Mesenchymal stem cell (in vitro differentiated cells and primary cell): ENCODE data around the gene KLHDC7B.

Source experiments
- DNase-seq: peaks from one replicate; pipeline ENCODE4 v3.0.0-alpha.2; 2013
- H2AFZ ChIP-seq: one replicate; pipeline ENCODE4 v1.6.1; 2013; ENCODE audit warnings: low read depth, mild to moderate bottlenecking, control low read depth, inconsistent platforms, low read length, moderate library complexity
- H2AK5ac ChIP-seq: 2 replicates; pipeline ENCODE4 v1.6.1; 2013; ENCODE audit warnings: low read length, moderate library complexity, mild to moderate bottlenecking, inconsistent platforms; ENCODE audit not compliant: severe bottlenecking
- H2BK120ac ChIP-seq: one replicate; pipeline ENCODE4 v1.6.1; 2013; ENCODE audit warnings: low read depth, mild to moderate bottlenecking, inconsistent platforms, low read length, moderate library complexity
- H2BK12ac ChIP-seq, 2 experiments: one replicate each; pipeline ENCODE4 v1.6.1; 2013; ENCODE audit warnings: inconsistent platforms in 2 of 2, low read length in 2 of 2, mild to moderate bottlenecking in 2 of 2, moderate library complexity in 2 of 2, control low read depth in 1 of 2
- H2BK15ac ChIP-seq: one replicate; pipeline ENCODE4 v1.6.1; 2013; ENCODE audit warnings: mild to moderate bottlenecking, low read depth, inconsistent platforms; ENCODE audit not compliant: poor library complexity, severe bottlenecking
- H2BK5ac ChIP-seq: 2 replicates; pipeline ENCODE4 v1.6.1; 2013; ENCODE audit warnings: low read depth, mild to moderate bottlenecking, low read length, control low read depth, inconsistent platforms; ENCODE audit not compliant: poor library complexity, severe bottlenecking
- H3K14ac ChIP-seq, 2 experiments: one replicate each; pipeline ENCODE4 v1.6.1; 2013; ENCODE audit warnings: inconsistent platforms in 2 of 2, low read length in 2 of 2, control low read depth in 1 of 2, mild to moderate bottlenecking in 1 of 2, moderate library complexity in 1 of 2
- H3K18ac ChIP-seq, 2 experiments: one replicate each; pipeline ENCODE4 v1.6.1; 2013; ENCODE audit warnings: inconsistent platforms in 2 of 2, low read length in 2 of 2, control low read depth in 1 of 2, low read depth in 1 of 2, mild to moderate bottlenecking in 1 of 2
- H3K23ac ChIP-seq, 2 experiments: one replicate each; pipeline ENCODE4 v1.6.1; 2013; ENCODE audit warnings: inconsistent platforms in 2 of 2, low read length in 2 of 2, mild to moderate bottlenecking in 2 of 2, moderate library complexity in 2 of 2, control low read depth in 1 of 2
- H3K27ac ChIP-seq: 2 replicates; pipeline ENCODE4 v1.5.1; 2013; ENCODE audit warnings: mild to moderate bottlenecking, moderate library complexity, low read length, control low read depth, inconsistent platforms; ENCODE audit not compliant: poor library complexity, severe bottlenecking
- H3K27me3 ChIP-seq, 2 experiments: 2 replicates each; pipeline versions ENCODE4 v1.6.1 to v1.7.0; 2013; ENCODE audit warnings: low read length in 2 of 2, mild to moderate bottlenecking in 2 of 2, moderate library complexity in 2 of 2, control low read depth in 1 of 2, inconsistent platforms in 1 of 2; ENCODE audit not compliant: control insufficient read depth in 1 of 2, insufficient read depth in 1 of 2
- H3K36me3 ChIP-seq, 2 experiments: 2 replicates each; pipeline versions ENCODE4 v1.6.1 to v1.7.0; 2013; ENCODE audit warnings: low read length in 2 of 2, control low read depth in 1 of 2, inconsistent platforms in 1 of 2, low read depth in 1 of 2, mild to moderate bottlenecking in 1 of 2; ENCODE audit not compliant: insufficient read depth in 2 of 2, control insufficient read depth in 1 of 2
- H3K4ac ChIP-seq, 2 experiments: one replicate each; pipeline ENCODE4 v1.6.1; 2013; ENCODE audit warnings: inconsistent platforms in 2 of 2, low read length in 2 of 2, mild to moderate bottlenecking in 2 of 2, moderate library complexity in 2 of 2, control low read depth in 1 of 2, low read depth in 1 of 2
- H3K4me1 ChIP-seq: 2 replicates; pipeline ENCODE4 v1.6.1; 2013; ENCODE audit warnings: low read depth, low read length, control low read depth; ENCODE audit not compliant: control insufficient read depth, insufficient read depth
- H3K4me2 ChIP-seq: 2 replicates; pipeline ENCODE4 v1.6.1; 2013; ENCODE audit warnings: low read length, mild to moderate bottlenecking, inconsistent platforms; ENCODE audit not compliant: poor library complexity, severe bottlenecking
- H3K4me3 ChIP-seq, 2 experiments: 2 replicates each; pipeline versions ENCODE4 v1.5.1 to v1.7.0; 2013; ENCODE audit warnings: low read length in 2 of 2, mild to moderate bottlenecking in 2 of 2, control low read depth in 1 of 2, low read depth in 1 of 2; ENCODE audit not compliant: insufficient read depth in 1 of 2
- H3K79me1 ChIP-seq: replicated peaks from 2 replicates; pipeline ENCODE4 v1.6.1; 2013; ENCODE audit warnings: mild to moderate bottlenecking, control low read depth, low read length, inconsistent platforms; ENCODE audit not compliant: poor library complexity, severe bottlenecking
- H3K9ac ChIP-seq: 2 replicates; pipeline ENCODE4 v1.7.0; 2013; ENCODE audit warnings: mild to moderate bottlenecking, low read length, moderate library complexity
- H3K9me3 ChIP-seq: 2 replicates; pipeline ENCODE4 v1.7.0; 2013; ENCODE audit warnings: mild to moderate bottlenecking, low read length; ENCODE audit not compliant: control insufficient read depth
- H4K8ac ChIP-seq: one replicate; pipeline ENCODE4 v1.6.1; 2013; ENCODE audit warnings: inconsistent platforms, mild to moderate bottlenecking, low read length, moderate library complexity
- H4K91ac ChIP-seq: one replicate; pipeline ENCODE4 v1.6.1; 2013; ENCODE audit warnings: mild to moderate bottlenecking, low read length, inconsistent platforms
- WGBS: methylation state at CpG from one replicate; pipeline ENCODE4 v1.1.7; 2013; ENCODE audit warnings: mixed read lengths; 5-methylcytosine and 5-hydroxymethylcytosine counted together

KLHDC7B gene

DNA sequence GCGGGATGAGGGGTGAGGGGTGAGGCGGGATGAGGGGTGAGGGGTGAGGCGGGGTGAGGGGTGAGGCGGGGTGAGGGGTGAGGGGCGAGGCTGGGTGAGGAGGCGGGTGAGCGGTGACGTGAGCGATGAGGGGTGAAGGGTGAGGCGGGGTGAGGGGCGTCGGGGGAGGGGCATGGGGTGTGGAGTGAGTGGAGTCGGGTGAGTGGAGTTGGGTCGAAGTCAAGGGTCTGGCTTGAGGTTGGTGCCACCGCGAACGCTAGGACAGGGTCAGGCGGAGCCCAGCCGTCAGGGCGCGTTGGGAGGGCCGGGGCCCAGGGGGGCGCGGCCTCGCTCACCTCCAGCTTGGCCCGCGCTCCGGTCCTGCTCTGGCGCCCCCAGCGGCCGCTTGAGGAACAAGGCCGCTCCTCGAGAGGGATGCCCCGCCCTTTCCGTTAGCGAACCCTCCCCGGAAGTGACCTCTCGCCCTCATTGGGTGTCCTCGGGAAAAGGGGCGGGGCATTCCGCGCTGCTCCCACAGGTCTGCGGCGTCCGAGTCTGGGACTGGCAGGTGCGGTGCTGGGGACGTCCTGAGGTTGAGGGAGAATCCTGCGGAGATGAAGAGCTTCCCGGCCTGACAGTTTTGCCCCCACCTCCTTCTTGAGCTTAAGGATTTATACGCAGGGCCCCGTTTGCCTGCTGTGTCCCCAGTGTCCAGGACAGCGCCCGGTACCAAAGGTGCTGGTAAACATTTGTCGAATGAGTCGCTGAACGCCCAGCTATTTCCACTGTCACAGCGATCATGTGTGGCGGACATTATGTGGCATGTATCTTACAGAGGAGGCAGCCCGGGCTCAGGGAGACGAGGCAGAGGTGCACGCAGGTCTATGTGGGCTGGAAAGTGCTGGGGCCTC, 17.1 kb downstream of the KLHDC7B start, which contains the start of gene SYCE3:
Gene SYCE3 (minus strand): TSS at position 397 of the 890 bp plus-strand sequence. CDS start 6,514 bp downstream, outside the sequence.
- H3K9me3 ChIP-seq = no peaks in the 10 kb centered on the region
- H2AK5ac ChIP-seq = no peak within 1 kb of the TSS
- no peak within 1 kb of the TSS for H4K91ac ChIP-seq
- peaks cover 9 to 13% of the 10 kb centered on the region in 2 experiments for H3K27me3 ChIP-seq
- peak within 1 kb of the TSS; percentile 81 for H2BK120ac ChIP-seq
- H3K79me1 ChIP-seq = peaks cover 1% of the 10 kb centered on the region
- peak within 1 kb of the TSS in 1 of 2 experiments; percentile 85 for H3K18ac ChIP-seq
- H3K4me1 ChIP-seq = peaks cover 9% of the 10 kb centered on the region
- H2BK5ac ChIP-seq = no peak within 1 kb of the TSS
- no peak within 1 kb of the TSS for H3K23ac ChIP-seq
- H2BK15ac ChIP-seq = peak within 1 kb of the TSS; percentile 99
- H3K9ac ChIP-seq = peak within 1 kb of the TSS; percentile 75
- peak; percentile 92 for DNase-seq
- peak within 1 kb of the TSS; percentile 98 for H3K4me2 ChIP-seq
- no peak within 1 kb of the TSS for H3K14ac ChIP-seq
- H3K4me3 ChIP-seq = peak within 1 kb of the TSS; percentile 55 to 97
- peak within 1 kb of the TSS in 1 of 2 experiments; percentile 54 for H2BK12ac ChIP-seq
- peak within 1 kb of the TSS in 1 of 2 experiments; percentile 9 for H3K4ac ChIP-seq
- H3K36me3 ChIP-seq = peaks cover 0 to 6% of the 10 kb centered on the region in 2 experiments
- peak within 1 kb of the TSS; percentile 46 for H2AFZ ChIP-seq
- no peak within 1 kb of the TSS for H3K27ac ChIP-seq
- peak within 1 kb of the TSS; percentile 88 for H4K8ac ChIP-seq
- under 1% methylated on average over 47 of the region's 61 CpGs for WGBS

DNA sequence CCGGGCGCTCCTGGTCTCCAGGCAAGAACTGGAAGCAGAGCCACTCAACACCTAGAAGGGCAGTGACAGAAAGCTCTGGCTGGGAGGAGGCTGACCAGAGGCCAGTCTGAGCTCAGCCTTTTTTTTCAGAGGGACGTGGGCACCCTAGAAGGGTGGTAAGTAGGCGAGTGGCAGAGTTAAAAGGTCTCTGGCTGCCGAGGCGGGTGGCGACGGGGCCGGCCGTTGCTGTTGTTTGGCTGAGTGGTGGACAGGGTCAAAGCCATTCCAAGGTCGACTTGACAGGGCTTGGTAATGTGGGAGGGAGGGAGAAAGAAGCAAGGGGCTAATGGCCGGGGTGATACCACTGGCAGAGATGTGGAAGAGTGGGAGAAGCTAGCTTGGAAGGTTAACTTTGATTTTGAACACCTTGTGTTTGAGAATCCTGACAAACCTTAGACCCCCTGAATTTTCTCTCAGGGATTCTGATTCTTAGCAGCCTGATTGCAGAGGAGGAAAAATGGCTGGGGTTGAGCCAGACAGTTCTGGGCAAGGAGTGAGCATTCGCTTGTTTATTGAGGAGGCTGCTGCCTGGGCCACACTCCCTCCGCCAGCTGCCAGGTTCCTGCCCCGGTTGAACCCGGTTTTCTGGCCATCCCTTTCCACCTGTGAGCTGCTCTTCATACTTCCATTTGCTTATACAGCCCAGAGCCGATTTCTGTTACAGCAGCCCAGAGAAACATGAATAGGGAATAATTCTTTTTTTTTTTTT, 17.9 kb downstream of the KLHDC7B start:
- no peak overlapping the region for H4K91ac ChIP-seq
- H2BK12ac ChIP-seq = no peak overlapping the region
- peaks cover 1% of the 10 kb centered on the region for H3K79me1 ChIP-seq
- H2BK15ac ChIP-seq = peak overlapping the region; percentile 63
- peaks cover 0 to 12% of the 10 kb centered on the region in 2 experiments for H3K36me3 ChIP-seq
- no peak overlapping the region for H3K27ac ChIP-seq
- no peak overlapping the region for H3K18ac ChIP-seq
- H3K4me1 ChIP-seq = peaks cover 9% of the 10 kb centered on the region
- H4K8ac ChIP-seq = peak overlapping the region; percentile 8
- no peak overlapping the region for H2AK5ac ChIP-seq
- H3K4me3 ChIP-seq = peak overlapping the region; percentile 55 to 97
- peak overlapping the region in 1 of 2 experiments; percentile 9 for H3K4ac ChIP-seq
- 33% methylated on average over 16 of the region's 17 CpGs for WGBS
- H2AFZ ChIP-seq = peak overlapping the region; percentile 46
- no peak overlapping the region for H2BK5ac ChIP-seq
- no peak overlapping the region for H3K23ac ChIP-seq
- no peak for DNase-seq
- peaks cover 4 to 10% of the 10 kb centered on the region in 2 experiments for H3K27me3 ChIP-seq
- H3K9ac ChIP-seq = peak overlapping the region; percentile 75
- H3K4me2 ChIP-seq = peak overlapping the region; percentile 98
- H3K14ac ChIP-seq = no peak overlapping the region
- H3K9me3 ChIP-seq = no peaks in the 10 kb centered on the region
- no peak overlapping the region for H2BK120ac ChIP-seq

DNA sequence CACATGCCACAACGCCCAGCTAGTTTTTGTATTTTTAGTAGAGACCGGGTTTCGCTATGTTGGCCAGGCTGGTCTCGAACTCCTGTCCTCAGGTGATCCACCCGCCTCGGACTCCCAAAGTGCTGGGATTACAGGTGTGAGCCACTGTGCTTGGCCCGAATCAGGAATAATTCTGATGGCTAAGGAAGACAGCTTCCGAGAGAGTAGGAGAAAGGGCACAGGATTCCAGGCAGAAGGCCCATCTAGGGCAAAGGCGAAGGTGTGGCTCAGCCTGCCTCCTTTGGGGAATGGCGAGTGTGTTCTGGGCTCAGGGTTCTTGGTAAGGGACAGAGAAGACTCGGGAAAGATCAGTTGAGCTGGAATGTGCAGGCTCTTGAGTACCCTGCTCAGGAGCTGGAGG, 18.6 kb downstream of the KLHDC7B start:
- Histone ChIP-seq H3K18ac (no peak overlapping the region), H4K8ac (no peak overlapping the region), H2AK5ac (no peak overlapping the region), H3K23ac (no peak overlapping the region), H3K27me3 (peaks cover 0 to 8% of the 10 kb centered on the region in 2 experiments), H3K4ac (no peak overlapping the region), H3K4me3 (no peak overlapping the region), H2BK12ac (no peak overlapping the region), H3K4me1 (peaks cover 9% of the 10 kb centered on the region), H3K14ac (no peak overlapping the region), H2BK15ac (no peak overlapping the region), H3K36me3 (peaks cover 0 to 19% of the 10 kb centered on the region in 2 experiments), H2BK120ac (no peak overlapping the region), H3K9me3 (no peaks in the 10 kb centered on the region), H2AFZ (no peak overlapping the region), H2BK5ac (no peak overlapping the region), H3K4me2 (no peak overlapping the region), H3K79me1 (peaks cover 1% of the 10 kb centered on the region), H4K91ac (no peak overlapping the region), H3K9ac (no peak overlapping the region), H3K27ac (no peak overlapping the region)
- WGBS = 89% methylated on average over 11 of the region's 11 CpGs
- DNase-seq = no peak
